ENCODE measurements around the gene TFCP2L1.

Gene TFCP2L1

DNA sequence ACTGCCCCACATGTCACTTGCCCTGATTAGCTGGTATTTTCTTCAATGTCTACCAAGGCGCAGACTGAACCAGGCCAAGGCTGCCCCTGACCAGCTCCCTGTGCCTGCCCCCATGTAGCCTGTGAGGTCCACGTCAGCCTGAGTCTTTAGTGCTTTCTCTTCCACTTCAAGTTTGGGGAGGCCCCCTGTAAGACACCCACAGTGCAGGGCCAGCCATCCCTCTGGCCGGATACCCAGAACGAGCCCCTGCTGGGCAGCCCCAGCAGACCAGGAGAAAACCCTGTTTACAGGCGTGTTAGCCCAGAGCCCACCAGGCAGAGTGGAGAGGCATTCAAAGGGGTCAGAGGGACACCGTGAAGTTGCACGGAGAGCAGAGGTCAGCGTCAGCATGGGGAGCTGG is 92.4 kb downstream of the TFCP2L1 start:
- Histone ChIP-seq H3K27ac (ENCODE audit: low read depth, low read length) (no peak overlapping the region), H3K4me1 (ENCODE audit: control insufficient read depth, insufficient read depth, low read length) (no peaks in the 10 kb centered on the region), H3K9ac (ENCODE audit: low read depth, low read length) (no peak overlapping the region), H3K36me3 (ENCODE audit: control insufficient read depth, insufficient read depth, low read length) (no peaks in the 10 kb centered on the region), H3K9me3 (ENCODE audit: control insufficient read depth, insufficient read depth, low read length) (no peaks in the 10 kb centered on the region), H3K4me3 (ENCODE audit: low read depth, low read length) (no peak overlapping the region), H3K27me3 (ENCODE audit: control insufficient read depth, insufficient read depth, low read length) (no peaks in the 10 kb centered on the region)

DNA sequence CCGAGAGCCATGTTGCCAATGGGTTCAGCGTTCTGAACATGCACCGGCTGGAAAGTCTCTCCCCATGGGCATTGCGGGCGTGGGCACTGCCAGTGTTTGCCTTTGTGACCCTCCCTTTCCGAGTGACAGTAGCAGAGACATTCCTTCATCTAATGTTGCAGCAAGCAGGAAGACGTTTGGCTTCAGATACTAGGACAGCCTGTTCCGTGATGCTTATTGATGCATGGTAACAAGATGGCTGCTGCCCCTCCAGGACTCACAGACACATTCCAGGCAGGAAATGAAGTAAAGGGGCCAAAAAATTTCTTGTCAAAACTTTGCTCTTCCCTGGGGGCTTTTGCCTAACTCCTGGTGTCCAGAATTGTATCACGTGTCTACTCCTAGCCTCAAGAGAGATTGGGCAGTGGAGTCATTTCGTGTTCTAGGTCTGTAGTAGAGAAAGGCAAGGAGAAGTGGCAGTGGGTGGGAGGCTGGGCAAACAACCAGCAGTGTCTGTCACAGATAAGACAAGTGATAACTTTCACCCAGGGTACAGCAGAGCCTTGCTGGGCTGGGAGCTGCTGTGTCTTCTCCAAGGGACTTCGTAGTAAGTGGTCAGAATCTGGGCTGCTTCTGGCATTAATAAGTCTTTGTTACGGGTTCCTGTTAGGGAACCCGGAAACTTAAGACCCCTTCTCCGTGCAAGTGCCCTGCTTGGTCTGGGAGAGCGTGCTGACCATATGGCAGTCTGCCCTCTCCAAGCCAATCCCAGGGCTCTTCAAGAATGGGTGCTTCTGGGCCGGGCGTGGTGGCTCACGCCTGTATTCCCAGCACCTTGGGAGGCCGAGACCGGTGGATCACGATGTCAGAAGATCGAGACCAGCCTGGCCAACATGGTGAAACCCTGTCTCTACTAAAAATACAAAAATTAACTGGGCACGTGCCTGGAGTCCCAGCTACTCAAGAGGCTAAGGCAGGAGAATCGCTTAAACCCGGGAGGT is 93.5 kb downstream of the TFCP2L1 start:
- H3K9me3 ChIP-seq (ENCODE audit: control insufficient read depth, insufficient read depth, low read length), result no peaks in the 10 kb centered on the region
- H3K9ac ChIP-seq (ENCODE audit: low read depth, low read length), result no peak overlapping the region
- no peaks in the 10 kb centered on the region for H3K27me3 ChIP-seq (ENCODE audit: control insufficient read depth, insufficient read depth, low read length)
- H3K4me1 ChIP-seq (ENCODE audit: control insufficient read depth, insufficient read depth, low read length), result no peaks in the 10 kb centered on the region
- H3K4me3 ChIP-seq (ENCODE audit: low read depth, low read length), result no peak overlapping the region
- H3K36me3 ChIP-seq (ENCODE audit: control insufficient read depth, insufficient read depth, low read length), result no peaks in the 10 kb centered on the region
- no peak overlapping the region for H3K27ac ChIP-seq (ENCODE audit: low read depth, low read length)

DNA sequence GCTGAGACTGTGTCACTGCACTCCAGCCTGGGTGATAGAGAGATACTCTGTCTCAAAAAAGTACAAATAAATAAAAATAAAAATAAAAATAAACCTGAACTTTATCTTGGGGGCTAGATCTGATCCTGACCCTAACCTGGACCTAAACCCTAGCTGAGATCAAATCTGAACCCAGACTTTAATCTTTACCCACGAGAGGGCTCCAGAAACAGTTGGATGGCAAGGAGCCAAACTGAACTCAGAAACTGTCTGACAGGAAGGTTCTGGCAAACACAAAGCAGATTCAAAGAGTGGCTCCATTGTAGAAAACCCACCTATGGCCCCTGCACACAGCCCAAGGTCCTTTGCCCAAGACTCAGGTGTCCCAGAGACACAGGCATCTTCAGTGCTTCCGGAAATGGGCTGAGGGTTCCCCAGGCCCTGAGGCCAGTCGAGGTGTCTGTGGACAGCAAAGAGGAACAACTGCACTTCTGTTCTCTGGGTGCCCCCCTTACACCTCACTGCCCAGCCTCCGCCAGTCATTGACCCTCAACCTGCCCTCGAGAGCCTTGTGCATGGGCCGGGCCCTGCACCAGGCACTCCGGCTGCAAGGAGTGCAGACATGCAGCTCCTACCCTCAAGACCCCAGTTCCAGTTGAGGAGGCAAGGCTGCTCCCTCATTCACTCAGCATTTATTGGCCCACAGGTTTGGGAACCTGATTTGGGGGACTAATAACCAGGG is 95.2 kb downstream of the TFCP2L1 start:
- H3K36me3 ChIP-seq (ENCODE audit: control insufficient read depth, insufficient read depth, low read length), result no peaks in the 10 kb centered on the region
- H3K27me3 ChIP-seq (ENCODE audit: control insufficient read depth, insufficient read depth, low read length), result no peaks in the 10 kb centered on the region
- H3K27ac ChIP-seq (ENCODE audit: low read depth, low read length), result no peak overlapping the region
- no peak overlapping the region for H3K4me3 ChIP-seq (ENCODE audit: low read depth, low read length)
- no peaks in the 10 kb centered on the region for H3K4me1 ChIP-seq (ENCODE audit: control insufficient read depth, insufficient read depth, low read length)
- no peak overlapping the region for H3K9ac ChIP-seq (ENCODE audit: low read depth, low read length)
- H3K9me3 ChIP-seq (ENCODE audit: control insufficient read depth, insufficient read depth, low read length), result no peaks in the 10 kb centered on the region

DNA sequence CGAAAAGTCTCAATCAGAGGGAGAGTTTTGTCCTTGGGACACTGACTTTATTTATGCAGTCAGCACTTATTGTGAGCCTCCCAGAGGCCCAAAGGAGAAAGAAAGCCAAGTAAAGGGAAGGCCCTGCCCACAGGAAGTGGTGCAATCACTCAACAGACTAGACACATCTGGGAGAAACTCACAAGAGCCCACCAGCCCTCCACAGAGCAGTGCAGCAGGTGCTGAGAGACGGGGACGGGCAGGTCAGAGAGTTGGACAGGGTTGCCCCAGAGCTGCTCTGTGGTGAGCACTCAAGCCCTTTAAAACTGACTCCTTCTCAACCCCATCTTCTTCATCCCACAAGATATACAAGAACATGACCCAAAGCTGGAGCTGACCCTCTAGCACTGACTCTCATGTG is 96.0 kb downstream of the TFCP2L1 start:
- H3K4me3 ChIP-seq (ENCODE audit: low read depth, low read length), result no peak overlapping the region
- H3K9me3 ChIP-seq (ENCODE audit: control insufficient read depth, insufficient read depth, low read length), result no peaks in the 10 kb centered on the region
- no peak overlapping the region for H3K9ac ChIP-seq (ENCODE audit: low read depth, low read length)
- no peaks in the 10 kb centered on the region for H3K4me1 ChIP-seq (ENCODE audit: control insufficient read depth, insufficient read depth, low read length)
- H3K27me3 ChIP-seq (ENCODE audit: control insufficient read depth, insufficient read depth, low read length), result no peaks in the 10 kb centered on the region
- H3K36me3 ChIP-seq (ENCODE audit: control insufficient read depth, insufficient read depth, low read length), result no peaks in the 10 kb centered on the region
- H3K27ac ChIP-seq (ENCODE audit: low read depth, low read length), result no peak overlapping the region

DNA sequence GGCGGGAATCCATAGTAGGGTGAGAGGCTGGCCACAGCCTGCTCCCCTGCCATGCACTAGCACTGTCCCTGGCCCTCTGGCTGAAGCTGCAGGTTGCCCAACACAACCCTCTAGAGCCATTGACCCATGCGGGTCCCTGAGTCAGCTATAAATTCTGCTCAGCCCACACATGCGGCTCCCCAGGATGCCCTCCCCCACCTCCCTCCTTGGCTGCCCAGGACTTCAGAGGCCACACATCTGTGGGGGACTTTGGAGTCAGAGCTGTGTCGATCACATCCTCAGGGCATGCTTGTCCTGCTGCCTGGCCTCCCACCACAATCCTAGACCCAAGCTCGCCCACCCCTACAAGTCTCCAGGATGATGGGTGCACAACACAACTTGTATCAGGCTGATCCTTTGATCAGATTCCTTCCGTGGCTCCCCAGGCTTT is 97.0 kb downstream of the TFCP2L1 start:
- H3K4me1 ChIP-seq (ENCODE audit: control insufficient read depth, insufficient read depth, low read length), result no peaks in the 10 kb centered on the region
- no peak overlapping the region for H3K4me3 ChIP-seq (ENCODE audit: low read depth, low read length)
- H3K36me3 ChIP-seq (ENCODE audit: control insufficient read depth, insufficient read depth, low read length), result no peaks in the 10 kb centered on the region
- no peak overlapping the region for H3K27ac ChIP-seq (ENCODE audit: low read depth, low read length)
- no peak overlapping the region for H3K9ac ChIP-seq (ENCODE audit: low read depth, low read length)
- H3K9me3 ChIP-seq (ENCODE audit: control insufficient read depth, insufficient read depth, low read length), result no peaks in the 10 kb centered on the region
- no peaks in the 10 kb centered on the region for H3K27me3 ChIP-seq (ENCODE audit: control insufficient read depth, insufficient read depth, low read length)

DNA sequence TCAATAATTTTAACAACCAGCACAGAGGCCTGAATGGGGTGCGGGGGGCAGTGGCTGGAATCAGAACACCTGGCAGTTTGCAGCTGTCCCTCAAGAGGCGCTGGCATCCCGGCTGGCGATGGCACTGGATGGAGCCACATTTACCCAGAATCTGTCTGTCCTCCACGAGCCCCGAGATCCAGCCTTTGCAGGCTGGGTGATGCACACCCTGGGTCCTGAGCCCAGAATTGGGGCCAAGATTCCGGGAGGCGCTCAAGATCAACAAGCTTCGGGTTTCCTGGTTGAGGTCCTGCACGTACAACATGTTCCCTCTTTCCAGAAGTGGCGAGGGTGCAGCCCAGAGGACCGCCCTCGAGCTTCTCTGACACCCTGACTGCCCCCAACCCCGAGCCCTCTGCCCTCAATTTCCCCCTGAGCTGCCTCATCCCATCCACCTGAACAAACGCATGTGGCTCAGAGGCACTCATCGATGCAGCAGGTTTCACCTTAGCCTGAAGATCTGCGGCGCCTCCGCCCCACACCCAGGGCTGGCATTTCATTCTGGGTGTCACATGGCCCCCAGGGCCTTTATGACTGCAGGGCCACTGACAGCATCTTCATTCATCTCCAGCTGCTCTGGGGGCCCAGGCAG is 97.5 kb downstream of the TFCP2L1 start:
- Histone ChIP-seq H3K27ac (ENCODE audit: low read depth, low read length) (no peak overlapping the region), H3K36me3 (ENCODE audit: control insufficient read depth, insufficient read depth, low read length) (no peaks in the 10 kb centered on the region), H3K27me3 (ENCODE audit: control insufficient read depth, insufficient read depth, low read length) (no peaks in the 10 kb centered on the region), H3K9me3 (ENCODE audit: control insufficient read depth, insufficient read depth, low read length) (no peaks in the 10 kb centered on the region), H3K9ac (ENCODE audit: low read depth, low read length) (no peak overlapping the region), H3K4me1 (ENCODE audit: control insufficient read depth, insufficient read depth, low read length) (no peaks in the 10 kb centered on the region), H3K4me3 (ENCODE audit: low read depth, low read length) (no peak overlapping the region)

DNA sequence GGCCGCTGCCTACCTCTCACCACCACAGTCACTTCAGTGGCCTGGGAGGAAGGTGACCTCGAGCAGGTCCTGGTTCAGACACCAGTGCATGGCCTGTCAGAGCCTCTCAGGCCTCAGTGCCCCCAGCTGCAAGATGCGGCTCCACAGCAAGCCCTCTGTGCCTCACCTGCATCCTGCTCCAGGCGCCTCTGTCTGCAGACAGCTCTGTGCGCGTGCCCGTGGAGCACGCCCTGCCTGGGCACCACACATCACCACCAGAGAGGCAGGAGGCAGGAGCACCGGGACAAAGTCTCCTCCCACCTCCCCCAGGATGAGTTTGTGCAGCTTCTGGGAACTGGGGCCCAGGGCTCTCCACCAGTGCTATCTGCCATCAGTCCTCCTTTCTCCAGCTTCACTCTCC is 98.7 kb downstream of the TFCP2L1 start:
- Histone ChIP-seq H3K27ac (ENCODE audit: low read depth, low read length) (no peak overlapping the region), H3K27me3 (ENCODE audit: control insufficient read depth, insufficient read depth, low read length) (no peaks in the 10 kb centered on the region), H3K36me3 (ENCODE audit: control insufficient read depth, insufficient read depth, low read length) (no peaks in the 10 kb centered on the region), H3K4me1 (ENCODE audit: control insufficient read depth, insufficient read depth, low read length) (no peaks in the 10 kb centered on the region), H3K4me3 (ENCODE audit: low read depth, low read length) (no peak overlapping the region), H3K9ac (ENCODE audit: low read depth, low read length) (no peak overlapping the region), H3K9me3 (ENCODE audit: control insufficient read depth, insufficient read depth, low read length) (no peaks in the 10 kb centered on the region)

DNA sequence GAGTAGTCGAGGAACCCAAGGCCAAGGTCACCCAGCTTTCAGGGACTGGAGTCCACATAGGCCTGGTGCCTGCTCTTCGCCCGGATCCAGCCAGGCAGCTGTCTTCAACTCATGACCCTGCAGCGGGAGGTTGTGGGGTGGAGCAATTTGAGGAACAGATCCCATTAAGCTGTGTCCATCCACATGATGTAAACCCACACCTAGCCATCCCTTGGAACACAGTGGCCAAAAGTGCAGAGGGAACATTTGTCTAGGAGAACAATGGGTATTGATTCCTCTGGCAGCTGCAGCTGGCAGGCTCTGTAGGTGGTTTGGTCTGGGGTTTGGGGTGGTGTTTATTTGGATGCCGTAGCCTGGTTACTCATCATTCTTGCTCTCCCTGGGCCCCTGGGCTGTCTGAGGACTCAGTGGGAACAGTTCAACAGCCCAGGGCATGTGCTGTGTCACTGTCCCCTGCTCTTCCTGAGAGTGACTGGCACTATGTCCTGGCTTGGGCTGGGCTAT is 99.4 kb downstream of the TFCP2L1 start:
- H3K9me3 ChIP-seq (ENCODE audit: control insufficient read depth, insufficient read depth, low read length), result no peaks in the 10 kb centered on the region
- no peak overlapping the region for H3K4me3 ChIP-seq (ENCODE audit: low read depth, low read length)
- H3K27ac ChIP-seq (ENCODE audit: low read depth, low read length), result no peak overlapping the region
- no peaks in the 10 kb centered on the region for H3K36me3 ChIP-seq (ENCODE audit: control insufficient read depth, insufficient read depth, low read length)
- no peaks in the 10 kb centered on the region for H3K27me3 ChIP-seq (ENCODE audit: control insufficient read depth, insufficient read depth, low read length)
- H3K9ac ChIP-seq (ENCODE audit: low read depth, low read length), result no peak overlapping the region
- H3K4me1 ChIP-seq (ENCODE audit: control insufficient read depth, insufficient read depth, low read length), result no peaks in the 10 kb centered on the region

DNA sequence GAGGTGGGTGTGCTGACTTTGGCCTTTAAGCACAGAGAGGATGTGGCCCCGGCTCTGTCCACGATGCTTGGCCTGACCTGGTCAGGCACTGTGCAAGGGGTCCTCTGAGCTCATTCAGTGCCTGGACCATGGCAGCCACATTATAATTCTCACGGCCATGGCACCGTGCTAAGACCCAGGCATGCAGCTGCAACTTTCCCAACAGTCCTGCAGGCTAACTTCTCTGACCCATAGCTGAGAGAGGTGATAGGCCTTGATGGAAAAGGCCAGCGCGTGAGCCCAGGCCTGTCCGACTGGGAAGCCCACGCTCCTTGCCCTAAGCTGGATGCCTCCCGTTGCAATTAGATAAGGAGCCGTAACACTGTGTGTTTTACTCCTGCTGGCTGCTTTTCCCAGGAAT is 99.9 kb downstream of the TFCP2L1 start:
- Histone ChIP-seq H3K4me1 (ENCODE audit: control insufficient read depth, insufficient read depth, low read length) (no peaks in the 10 kb centered on the region), H3K9ac (ENCODE audit: low read depth, low read length) (no peak overlapping the region), H3K27me3 (ENCODE audit: control insufficient read depth, insufficient read depth, low read length) (no peaks in the 10 kb centered on the region), H3K36me3 (ENCODE audit: control insufficient read depth, insufficient read depth, low read length) (no peaks in the 10 kb centered on the region), H3K27ac (ENCODE audit: low read depth, low read length) (no peak overlapping the region), H3K9me3 (ENCODE audit: control insufficient read depth, insufficient read depth, low read length) (no peaks in the 10 kb centered on the region), H3K4me3 (ENCODE audit: low read depth, low read length) (no peak overlapping the region)

DNA sequence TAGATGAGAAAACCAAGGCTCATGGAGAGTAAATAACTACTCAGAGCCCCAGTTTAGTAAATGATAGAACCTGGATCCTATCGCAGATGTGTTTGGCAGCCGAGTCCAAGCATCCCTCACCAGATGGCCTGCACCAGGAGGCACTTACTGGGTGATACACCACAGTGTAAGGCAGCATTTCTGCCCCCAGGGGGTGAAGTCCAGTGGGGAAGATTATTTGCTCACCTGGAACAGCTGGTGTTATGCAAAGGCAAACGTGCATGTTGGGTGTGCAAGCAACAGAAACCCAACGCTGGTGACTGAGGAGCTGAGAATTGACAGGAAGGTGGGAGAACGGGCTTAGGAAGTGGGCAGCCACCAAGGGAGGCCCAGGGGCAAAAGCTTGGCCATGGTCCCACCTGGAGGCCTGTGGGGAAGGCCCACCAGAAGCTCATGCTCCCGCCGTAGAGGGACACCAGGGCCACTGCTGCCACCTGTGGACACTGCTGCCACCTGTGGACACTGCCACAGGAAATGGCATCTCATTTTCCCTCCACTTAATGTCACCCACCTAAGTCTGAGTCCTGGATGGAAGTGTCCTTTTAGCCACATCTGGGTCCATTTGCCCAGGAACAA is 100.6 kb downstream of the TFCP2L1 start:
- Histone ChIP-seq H3K36me3 (ENCODE audit: control insufficient read depth, insufficient read depth, low read length) (no peaks in the 10 kb centered on the region), H3K27ac (ENCODE audit: low read depth, low read length) (no peak overlapping the region), H3K9ac (ENCODE audit: low read depth, low read length) (no peak overlapping the region), H3K27me3 (ENCODE audit: control insufficient read depth, insufficient read depth, low read length) (no peaks in the 10 kb centered on the region), H3K4me3 (ENCODE audit: low read depth, low read length) (no peak overlapping the region), H3K9me3 (ENCODE audit: control insufficient read depth, insufficient read depth, low read length) (no peaks in the 10 kb centered on the region), H3K4me1 (ENCODE audit: control insufficient read depth, insufficient read depth, low read length) (no peaks in the 10 kb centered on the region)

All from HUES48 (cell line).